Measurements from ENCODE around the gene UGT2B17. TPM values are rescaled to one million over a fixed set of nuclear protein-coding genes. Genes with fewer than 3 reads are reported as not detected.
A peak's percentile ranks its signal among the peaks of the same experiment; 100 is the strongest.

The UGT2B17 gene
- polyA plus RNA-seq, 4 donors = not detected

- DNase-seq (ENCODE audit: low read depth in 4 of 4, low spot score in 3 of 4) = peak in 1 of 4 donors; percentile 6
Measured at GRCh38 chr4:68490826-68491457, 85.2 kb downstream of the UGT2B17 start.

GRCh38 chr4:68489338-68489737 lies 86.8 kb downstream of the UGT2B17 start:
- no peak for DNase-seq (ENCODE audit: low read depth in 4 of 4, low spot score in 3 of 4)

Other genes starting within 250 kb of the UGT2B17 start
- gene YTHDC1, start 226.2 kb downstream of the UGT2B17 start, polyA plus RNA-seq (ENCODE audit: insufficient read length in 4 of 4) = 100 to 1,000 TPM; 123 to 189 (median 183) TPM
- under 1 TPM in 2 of 4 donors, not detected in 2; 0.10 to 0.36 TPM for gene TMPRSS11E, start 128.9 kb downstream of the UGT2B17 start, polyA plus RNA-seq (ENCODE audit: insufficient read length in 4 of 4)
- under 1 TPM in 2 of 4 donors, not detected in 2; 0.08 to 0.09 TPM for gene UGT2B15, start 94.3 kb upstream of the UGT2B17 start, polyA plus RNA-seq (ENCODE audit: insufficient read length in 4 of 4)
- under 1 TPM; 0.15 to 0.76 (median 0.32) TPM for gene UGT2B10, start 239.7 kb upstream of the UGT2B17 start, polyA plus RNA-seq (ENCODE audit: insufficient read length in 4 of 4)

Measured in left renal pelvis (tissue), 4 donors.